Measurements from ENCODE around the gene CHSY3.

The CHSY3 gene

GRCh38 chr5:130102960-130103359, 198.7 kb downstream of the CHSY3 start:
- no peak overlapping the region for H3K9ac ChIP-seq (ENCODE audit: insufficient read length, low read depth)
- no peak overlapping the region for H3K4me3 ChIP-seq (ENCODE audit: insufficient read length, low read depth)
- no peaks in the 10 kb centered on the region for H3K36me3 ChIP-seq (ENCODE audit: insufficient read depth, insufficient read length, low read length)
- H3K4me1 ChIP-seq (ENCODE audit: insufficient read depth, insufficient read length), result no peaks in the 10 kb centered on the region
- H3K9me3 ChIP-seq (ENCODE audit: insufficient read depth, low read length), result no peaks in the 10 kb centered on the region
- no peak for DNase-seq (ENCODE audit: low read depth, low spot score)
- H3K27me3 ChIP-seq (ENCODE audit: insufficient read depth, insufficient read length), result no peaks in the 10 kb centered on the region
- no peak for TF ChIP-seq SUZ12 (IDR thresholded peaks at IDR 0.05; ENCODE audit: extremely low read depth, insufficient read depth, insufficient read length)
- TF ChIP-seq ZNF274 (IDR thresholded peaks at IDR 0.05; ENCODE audit: low read depth, low read length), result no peak
- no peak for TF ChIP-seq YY1 (IDR thresholded peaks at IDR 0.05; ENCODE audit: insufficient read depth, insufficient read length)

- H3K9me3 ChIP-seq (ENCODE audit: insufficient read depth, low read length), result no peaks in the 10 kb centered on the region
- TF ChIP-seq ZNF274 (IDR thresholded peaks at IDR 0.05; ENCODE audit: low read depth, low read length) (no peak), SUZ12 (IDR thresholded peaks at IDR 0.05; ENCODE audit: extremely low read depth, insufficient read depth, insufficient read length) (no peak), YY1 (IDR thresholded peaks at IDR 0.05; ENCODE audit: insufficient read depth, insufficient read length) (no peak)
- no peak for DNase-seq (ENCODE audit: low read depth, low spot score)
- H3K9ac ChIP-seq (ENCODE audit: insufficient read length, low read depth), result no peak overlapping the region
- no peak overlapping the region for H3K4me3 ChIP-seq (ENCODE audit: insufficient read length, low read depth)
- no peaks in the 10 kb centered on the region for H3K36me3 ChIP-seq (ENCODE audit: insufficient read depth, insufficient read length, low read length)
- H3K4me1 ChIP-seq (ENCODE audit: insufficient read depth, insufficient read length), result no peaks in the 10 kb centered on the region
- no peaks in the 10 kb centered on the region for H3K27me3 ChIP-seq (ENCODE audit: insufficient read depth, insufficient read length)
These were observed 200.8 kb downstream of the CHSY3 start for GRCh38 chr5:130104895-130105688.

GRCh38 chr5:130106480-130106879, 202.2 kb downstream of the CHSY3 start:
- no peak for DNase-seq (ENCODE audit: low read depth, low spot score)
- Histone ChIP-seq H3K4me1 (ENCODE audit: insufficient read depth, insufficient read length) (no peaks in the 10 kb centered on the region), H3K9me3 (ENCODE audit: insufficient read depth, low read length) (no peaks in the 10 kb centered on the region), H3K4me3 (ENCODE audit: insufficient read length, low read depth) (no peak overlapping the region), H3K36me3 (ENCODE audit: insufficient read depth, insufficient read length, low read length) (no peaks in the 10 kb centered on the region), H3K9ac (ENCODE audit: insufficient read length, low read depth) (no peak overlapping the region), H3K27me3 (ENCODE audit: insufficient read depth, insufficient read length) (no peaks in the 10 kb centered on the region)
- no peak for TF ChIP-seq SUZ12 (IDR thresholded peaks at IDR 0.05; ENCODE audit: extremely low read depth, insufficient read depth, insufficient read length)
- no peak for TF ChIP-seq YY1 (IDR thresholded peaks at IDR 0.05; ENCODE audit: insufficient read depth, insufficient read length)
- TF ChIP-seq ZNF274 (IDR thresholded peaks at IDR 0.05; ENCODE audit: low read depth, low read length), result no peak

GRCh38 chr5:130109152-130109551, 204.9 kb downstream of the CHSY3 start:
- H3K4me1 ChIP-seq (ENCODE audit: insufficient read depth, insufficient read length), result no peaks in the 10 kb centered on the region
- no peak for TF ChIP-seq ZNF274 (IDR thresholded peaks at IDR 0.05; ENCODE audit: low read depth, low read length)
- TF ChIP-seq SUZ12 (IDR thresholded peaks at IDR 0.05; ENCODE audit: extremely low read depth, insufficient read depth, insufficient read length), result no peak
- no peak for TF ChIP-seq YY1 (IDR thresholded peaks at IDR 0.05; ENCODE audit: insufficient read depth, insufficient read length)
- H3K9ac ChIP-seq (ENCODE audit: insufficient read length, low read depth), result no peak overlapping the region
- H3K4me3 ChIP-seq (ENCODE audit: insufficient read length, low read depth), result no peak overlapping the region
- H3K27me3 ChIP-seq (ENCODE audit: insufficient read depth, insufficient read length), result no peaks in the 10 kb centered on the region
- no peaks in the 10 kb centered on the region for H3K36me3 ChIP-seq (ENCODE audit: insufficient read depth, insufficient read length, low read length)
- H3K9me3 ChIP-seq (ENCODE audit: insufficient read depth, low read length), result no peaks in the 10 kb centered on the region
- peak; percentile 16 for DNase-seq (ENCODE audit: low read depth, low spot score)

- no peak overlapping the region for H3K4me3 ChIP-seq (ENCODE audit: insufficient read length, low read depth)
- H3K9me3 ChIP-seq (ENCODE audit: insufficient read depth, low read length), result no peaks in the 10 kb centered on the region
- H3K36me3 ChIP-seq (ENCODE audit: insufficient read depth, insufficient read length, low read length), result no peaks in the 10 kb centered on the region
- TF ChIP-seq YY1 (IDR thresholded peaks at IDR 0.05; ENCODE audit: insufficient read depth, insufficient read length), result no peak
- no peak for TF ChIP-seq ZNF274 (IDR thresholded peaks at IDR 0.05; ENCODE audit: low read depth, low read length)
- no peak for TF ChIP-seq SUZ12 (IDR thresholded peaks at IDR 0.05; ENCODE audit: extremely low read depth, insufficient read depth, insufficient read length)
- no peaks in the 10 kb centered on the region for H3K27me3 ChIP-seq (ENCODE audit: insufficient read depth, insufficient read length)
- no peaks in the 10 kb centered on the region for H3K4me1 ChIP-seq (ENCODE audit: insufficient read depth, insufficient read length)
- no peak overlapping the region for H3K9ac ChIP-seq (ENCODE audit: insufficient read length, low read depth)
- no peak for DNase-seq (ENCODE audit: low read depth, low spot score)
These were observed 206.1 kb downstream of the CHSY3 start for GRCh38 chr5:130110328-130110727.

GRCh38 chr5:130111746-130112145, 207.5 kb downstream of the CHSY3 start:
- no peak overlapping the region for H3K4me3 ChIP-seq (ENCODE audit: insufficient read length, low read depth)
- DNase-seq (ENCODE audit: low read depth, low spot score), result no peak
- H3K36me3 ChIP-seq (ENCODE audit: insufficient read depth, insufficient read length, low read length), result no peaks in the 10 kb centered on the region
- no peaks in the 10 kb centered on the region for H3K9me3 ChIP-seq (ENCODE audit: insufficient read depth, low read length)
- TF ChIP-seq YY1 (IDR thresholded peaks at IDR 0.05; ENCODE audit: insufficient read depth, insufficient read length) (no peak), ZNF274 (IDR thresholded peaks at IDR 0.05; ENCODE audit: low read depth, low read length) (no peak), SUZ12 (IDR thresholded peaks at IDR 0.05; ENCODE audit: extremely low read depth, insufficient read depth, insufficient read length) (no peak)
- H3K4me1 ChIP-seq (ENCODE audit: insufficient read depth, insufficient read length), result no peaks in the 10 kb centered on the region
- H3K27me3 ChIP-seq (ENCODE audit: insufficient read depth, insufficient read length), result no peaks in the 10 kb centered on the region
- H3K9ac ChIP-seq (ENCODE audit: insufficient read length, low read depth), result no peak overlapping the region

- no peak for DNase-seq (ENCODE audit: low read depth, low spot score)
- Histone ChIP-seq H3K9me3 (ENCODE audit: insufficient read depth, low read length) (no peaks in the 10 kb centered on the region), H3K4me3 (ENCODE audit: insufficient read length, low read depth) (no peak overlapping the region), H3K27me3 (ENCODE audit: insufficient read depth, insufficient read length) (no peaks in the 10 kb centered on the region), H3K4me1 (ENCODE audit: insufficient read depth, insufficient read length) (no peaks in the 10 kb centered on the region), H3K36me3 (ENCODE audit: insufficient read depth, insufficient read length, low read length) (no peaks in the 10 kb centered on the region), H3K9ac (ENCODE audit: insufficient read length, low read depth) (no peak overlapping the region)
- TF ChIP-seq ZNF274 (IDR thresholded peaks at IDR 0.05; ENCODE audit: low read depth, low read length), result no peak
- TF ChIP-seq SUZ12 (IDR thresholded peaks at IDR 0.05; ENCODE audit: extremely low read depth, insufficient read depth, insufficient read length), result no peak
- TF ChIP-seq YY1 (IDR thresholded peaks at IDR 0.05; ENCODE audit: insufficient read depth, insufficient read length), result no peak
These were observed 208.0 kb downstream of the CHSY3 start for GRCh38 chr5:130112246-130112645.

Data from NT2/D1 (cell line).